ENCODE data around the gene SMAD3. TPM values are rescaled to one million over a fixed set of nuclear protein-coding genes. Genes with fewer than 3 reads are reported as not detected.

Gene SMAD3
- total and polyA plus RNA-seq, 8 donors, result 30.9 to 53.6 (median 50.4) TPM

GRCh38 chr15:67137319-67137718 is 71.9 kb downstream of the SMAD3 start:
- DNase-seq (no peak), ATAC-seq (no peak)
- no peak overlapping the region for H3K4me3 ChIP-seq
- intact Hi-C loops (cut with DNase I), result no loop called here
- H3K27me3 ChIP-seq, result no peaks in the 10 kb centered on the region
- H3K36me3 ChIP-seq, result no peaks in the 10 kb centered on the region
- no peaks in the 10 kb centered on the region for H3K9me3 ChIP-seq
- no peak for TF ChIP-seq CTCF (IDR thresholded peaks at IDR 0.05)
- H3K4me1 ChIP-seq, result peaks cover 56 to 81% of the 10 kb centered on the region in 2 donors
- H3K27ac ChIP-seq, result peak overlapping the region in 1 of 2 donors; percentile 19

- Histone ChIP-seq H3K4me1 (peaks cover 60 to 73% of the 10 kb centered on the region in 2 donors), H3K36me3 (no peaks in the 10 kb centered on the region), H3K27ac (peak overlapping the region; percentile 38 to 44), H3K27me3 (no peaks in the 10 kb centered on the region), H3K4me3 (no peak overlapping the region), H3K9me3 (no peaks in the 10 kb centered on the region)
- no peak for ATAC-seq
- DNase-seq, result no peak
- no peak for TF ChIP-seq CTCF (IDR thresholded peaks at IDR 0.05)
- intact Hi-C loops (cut with DNase I), result no loop called here
Observed at GRCh38 chr15:67137951-67138848, 72.8 kb downstream of the SMAD3 start.

GRCh38 chr15:67138891-67139855 is 73.8 kb downstream of the SMAD3 start:
- Histone ChIP-seq H3K27me3 (no peaks in the 10 kb centered on the region), H3K36me3 (no peaks in the 10 kb centered on the region), H3K9me3 (no peaks in the 10 kb centered on the region), H3K4me3 (no peak overlapping the region), H3K27ac (peak overlapping the region; percentile 38 to 44), H3K4me1 (peaks cover 55 to 71% of the 10 kb centered on the region in 2 donors)
- DNase-seq (no peak), ATAC-seq (peak; percentile 5)
- TF ChIP-seq CTCF (IDR thresholded peaks at IDR 0.05), result no peak
- intact Hi-C loops (cut with DNase I), result no loop called here

- Histone ChIP-seq H3K9me3 (no peaks in the 10 kb centered on the region), H3K36me3 (no peaks in the 10 kb centered on the region), H3K4me1 (peaks cover 44 to 71% of the 10 kb centered on the region in 2 donors), H3K27ac (no peak overlapping the region), H3K4me3 (no peak overlapping the region), H3K27me3 (no peaks in the 10 kb centered on the region)
- no peak for TF ChIP-seq CTCF (IDR thresholded peaks at IDR 0.05)
- DNase-seq, result no peak
- ATAC-seq, result no peak
- intact Hi-C loops (cut with DNase I), result no loop called here
Observed at GRCh38 chr15:67140078-67140833, 74.9 kb downstream of the SMAD3 start.

Measured in left lung (tissue), 10 donors.